GM18502 (cell line): Measurements from ENCODE around the gene ZNF526.

ENCODE experiments used
- ATAC-seq: cut with Tn5 transposase; IDR thresholded peaks from one replicate; pipeline ENCODE4 v1.9.1; 2021; ENCODE audit warnings: mild to moderate bottlenecking; ENCODE audit not compliant: unreplicated experiment, poor library complexity

ZNF526 gene

GRCh38 chr19:42274065-42274682 lies 54.1 kb downstream of the ZNF526 start:
- no peak for ATAC-seq

GRCh38 chr19:42275103-42275502 lies 55.0 kb downstream of the ZNF526 start:
- ATAC-seq: no peak

- no peak for ATAC-seq
Observed at GRCh38 chr19:42275517-42275916, 55.4 kb downstream of the ZNF526 start.

GRCh38 chr19:42276284-42276683 lies 56.2 kb downstream of the ZNF526 start:
- ATAC-seq: no peak

- no peak for ATAC-seq
Observed at GRCh38 chr19:42276821-42277220, 56.7 kb downstream of the ZNF526 start.
